ENCODE results near the gene ATP2A3.

DNA sequence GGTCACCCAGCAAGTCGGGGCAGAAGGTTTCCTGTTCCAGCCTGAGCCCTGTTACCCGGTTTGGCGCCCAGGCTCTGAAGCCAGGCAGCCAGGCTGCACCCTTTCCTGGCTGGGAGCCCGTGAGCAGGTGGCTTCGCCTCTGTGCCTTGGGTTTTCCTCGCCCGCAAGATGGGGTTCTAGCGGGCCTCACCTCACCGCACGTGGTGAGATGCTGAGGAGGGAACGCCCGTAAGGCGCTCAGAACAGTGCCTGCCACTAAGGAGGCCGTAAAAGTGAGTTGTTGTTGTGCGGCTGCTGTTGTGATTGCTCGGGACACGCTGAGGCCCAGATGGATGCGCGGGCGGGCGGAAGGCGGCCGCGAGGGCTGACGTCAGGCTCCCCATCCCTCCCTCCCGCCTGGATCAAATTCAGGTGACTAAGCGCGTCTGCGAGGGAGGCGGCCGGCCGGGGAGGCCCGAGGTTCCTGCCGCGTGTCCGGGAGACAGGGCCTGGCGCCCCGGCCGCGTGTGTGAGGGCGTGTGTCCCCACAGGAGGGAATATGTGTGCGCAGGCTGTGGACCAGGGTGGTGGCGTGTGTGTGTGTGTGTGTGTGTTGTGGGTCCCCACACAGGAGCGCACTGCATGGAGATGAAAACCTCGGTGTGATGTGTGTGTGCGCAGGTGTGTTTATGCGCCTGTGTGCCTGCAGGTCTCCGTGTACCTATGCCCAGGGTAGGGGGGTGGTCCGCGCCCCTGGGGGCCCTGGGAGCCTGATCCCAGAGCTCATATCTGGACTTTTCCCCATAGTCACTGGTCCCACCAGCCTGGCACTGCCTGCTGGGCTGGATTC, 75.7 kb downstream of the ATP2A3 start:
- no peak for TF ChIP-seq CTCF (IDR thresholded peaks at IDR 0.05; ENCODE audit: extremely low read depth in 1 of 2, insufficient read depth in 1 of 2, low read depth in 1 of 2, low read length in 2 of 2)
- TF ChIP-seq EZH2 (IDR thresholded peaks at IDR 0.05; ENCODE audit: borderline replicate concordance, low read depth, low read length, severe bottlenecking) = no peak
- no peak for TF ChIP-seq POLR2A (IDR thresholded peaks at IDR 0.05; ENCODE audit: low read depth, low read length)
